SK-N-SH (cell line): Measurements from ENCODE around the gene POU2F1.
A peak's percentile ranks its signal among the peaks of the same experiment; 100 is the strongest.

Source experiments
- ELF1 ChIP-seq: IDR thresholded peaks from 2 replicates; pipeline ENCODE4 v1.4.0; 2012
- NFIC ChIP-seq: IDR thresholded peaks from 2 replicates; pipeline ENCODE4 v1.4.0; 2012; ENCODE audit warnings: borderline replicate concordance
- RFX5 ChIP-seq: IDR thresholded peaks from 2 replicates; pipeline ENCODE4 v1.6.1; 2012; ENCODE audit warnings: mild to moderate bottlenecking, improper control_type of control experiment, low read length
- RXRA ChIP-seq: IDR thresholded peaks from 2 replicates; pipeline ENCODE4 v1.4.0; 2012; ENCODE audit warnings: low read depth, mild to moderate bottlenecking, borderline replicate concordance
- SMC3 ChIP-seq: IDR thresholded peaks from 2 replicates; pipeline ENCODE4 v1.6.1; 2012; ENCODE audit warnings: low read depth, low read length, improper control_type of control experiment
- YY1 ChIP-seq: IDR thresholded peaks from 2 replicates; pipeline ENCODE4 v1.4.0; 2012; ENCODE audit warnings: low read depth, mild to moderate bottlenecking
- TF ChIP-seq, protein P1 (sequence below): fragments of 200-600 bp; sonication (generic); IDR thresholded peaks from 2 replicates; pipeline ENCODE4 v1.6.1; 2017; ENCODE audit warnings: antibody characterized with exemption, mild to moderate bottlenecking, moderate library complexity
- TF ChIP-seq, protein P2 (sequence below): IDR thresholded peaks from 2 replicates; pipeline ENCODE4 v1.4.0; 2012; ENCODE audit warnings: low read depth, borderline replicate concordance
- TF ChIP-seq, protein P3 (sequence below): IDR thresholded peaks from 2 replicates; pipeline ENCODE4 v1.6.1; 2012; ENCODE audit warnings: mild to moderate bottlenecking, low read depth, low read length, moderate library complexity
- TF ChIP-seq, protein P4 (sequence below): fragments of 150-350 bp; IDR thresholded peaks from 2 replicates; pipeline ENCODE4 v1.6.1; 2016; ENCODE audit warnings: mild to moderate bottlenecking, low read depth, low read length

DNA sequence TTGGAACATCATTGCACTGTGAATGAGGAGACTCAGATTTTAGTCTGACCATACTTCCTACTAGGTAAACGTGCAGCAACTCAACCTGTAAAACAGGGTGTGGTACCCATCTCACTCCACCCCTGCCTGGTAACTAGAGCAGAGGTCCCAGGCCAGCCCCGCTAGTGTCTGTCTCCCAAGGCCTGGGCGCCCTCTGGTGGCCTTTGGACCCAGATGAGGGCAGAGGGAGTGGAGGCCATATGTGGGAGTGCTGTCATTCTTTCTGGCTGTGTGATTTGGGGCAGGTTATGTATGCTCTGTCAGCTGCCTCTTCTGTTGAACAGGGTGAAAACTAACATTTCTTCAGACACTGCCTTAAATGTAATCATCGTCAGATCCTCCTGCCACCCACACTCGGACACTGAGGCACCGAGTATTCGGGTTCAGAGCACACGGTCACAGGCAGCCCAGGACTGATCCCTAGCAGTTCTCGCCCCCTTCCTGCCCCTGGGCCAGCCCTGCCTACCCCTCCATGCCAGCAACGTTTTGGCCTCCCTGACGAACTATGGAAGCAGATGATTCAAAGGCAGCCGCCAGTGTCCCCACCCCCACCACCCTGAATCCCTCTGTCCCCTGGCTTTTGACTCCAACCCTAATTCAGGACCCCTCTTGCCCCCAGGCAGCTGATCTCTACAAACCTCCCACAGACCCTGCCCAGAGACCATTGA is 221.6 kb downstream of the POU2F1 start:
- TF ChIP-seq, protein P1, sequence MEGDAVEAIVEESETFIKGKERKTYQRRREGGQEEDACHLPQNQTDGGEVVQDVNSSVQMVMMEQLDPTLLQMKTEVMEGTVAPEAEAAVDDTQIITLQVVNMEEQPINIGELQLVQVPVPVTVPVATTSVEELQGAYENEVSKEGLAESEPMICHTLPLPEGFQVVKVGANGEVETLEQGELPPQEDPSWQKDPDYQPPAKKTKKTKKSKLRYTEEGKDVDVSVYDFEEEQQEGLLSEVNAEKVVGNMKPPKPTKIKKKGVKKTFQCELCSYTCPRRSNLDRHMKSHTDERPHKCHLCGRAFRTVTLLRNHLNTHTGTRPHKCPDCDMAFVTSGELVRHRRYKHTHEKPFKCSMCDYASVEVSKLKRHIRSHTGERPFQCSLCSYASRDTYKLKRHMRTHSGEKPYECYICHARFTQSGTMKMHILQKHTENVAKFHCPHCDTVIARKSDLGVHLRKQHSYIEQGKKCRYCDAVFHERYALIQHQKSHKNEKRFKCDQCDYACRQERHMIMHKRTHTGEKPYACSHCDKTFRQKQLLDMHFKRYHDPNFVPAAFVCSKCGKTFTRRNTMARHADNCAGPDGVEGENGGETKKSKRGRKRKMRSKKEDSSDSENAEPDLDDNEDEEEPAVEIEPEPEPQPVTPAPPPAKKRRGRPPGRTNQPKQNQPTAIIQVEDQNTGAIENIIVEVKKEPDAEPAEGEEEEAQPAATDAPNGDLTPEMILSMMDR, result peak; percentile 89
- TF ChIP-seq RXRA, result no peak
- TF ChIP-seq, protein P2, sequence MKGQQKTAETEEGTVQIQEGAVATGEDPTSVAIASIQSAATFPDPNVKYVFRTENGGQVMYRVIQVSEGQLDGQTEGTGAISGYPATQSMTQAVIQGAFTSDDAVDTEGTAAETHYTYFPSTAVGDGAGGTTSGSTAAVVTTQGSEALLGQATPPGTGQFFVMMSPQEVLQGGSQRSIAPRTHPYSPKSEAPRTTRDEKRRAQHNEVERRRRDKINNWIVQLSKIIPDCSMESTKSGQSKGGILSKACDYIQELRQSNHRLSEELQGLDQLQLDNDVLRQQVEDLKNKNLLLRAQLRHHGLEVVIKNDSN, result no peak
- TF ChIP-seq RFX5, result no peak
- TF ChIP-seq ELF1, result no peak
- TF ChIP-seq, protein P3, sequence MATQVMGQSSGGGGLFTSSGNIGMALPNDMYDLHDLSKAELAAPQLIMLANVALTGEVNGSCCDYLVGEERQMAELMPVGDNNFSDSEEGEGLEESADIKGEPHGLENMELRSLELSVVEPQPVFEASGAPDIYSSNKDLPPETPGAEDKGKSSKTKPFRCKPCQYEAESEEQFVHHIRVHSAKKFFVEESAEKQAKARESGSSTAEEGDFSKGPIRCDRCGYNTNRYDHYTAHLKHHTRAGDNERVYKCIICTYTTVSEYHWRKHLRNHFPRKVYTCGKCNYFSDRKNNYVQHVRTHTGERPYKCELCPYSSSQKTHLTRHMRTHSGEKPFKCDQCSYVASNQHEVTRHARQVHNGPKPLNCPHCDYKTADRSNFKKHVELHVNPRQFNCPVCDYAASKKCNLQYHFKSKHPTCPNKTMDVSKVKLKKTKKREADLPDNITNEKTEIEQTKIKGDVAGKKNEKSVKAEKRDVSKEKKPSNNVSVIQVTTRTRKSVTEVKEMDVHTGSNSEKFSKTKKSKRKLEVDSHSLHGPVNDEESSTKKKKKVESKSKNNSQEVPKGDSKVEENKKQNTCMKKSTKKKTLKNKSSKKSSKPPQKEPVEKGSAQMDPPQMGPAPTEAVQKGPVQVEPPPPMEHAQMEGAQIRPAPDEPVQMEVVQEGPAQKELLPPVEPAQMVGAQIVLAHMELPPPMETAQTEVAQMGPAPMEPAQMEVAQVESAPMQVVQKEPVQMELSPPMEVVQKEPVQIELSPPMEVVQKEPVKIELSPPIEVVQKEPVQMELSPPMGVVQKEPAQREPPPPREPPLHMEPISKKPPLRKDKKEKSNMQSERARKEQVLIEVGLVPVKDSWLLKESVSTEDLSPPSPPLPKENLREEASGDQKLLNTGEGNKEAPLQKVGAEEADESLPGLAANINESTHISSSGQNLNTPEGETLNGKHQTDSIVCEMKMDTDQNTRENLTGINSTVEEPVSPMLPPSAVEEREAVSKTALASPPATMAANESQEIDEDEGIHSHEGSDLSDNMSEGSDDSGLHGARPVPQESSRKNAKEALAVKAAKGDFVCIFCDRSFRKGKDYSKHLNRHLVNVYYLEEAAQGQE, result no peak
- peak; percentile 97 for TF ChIP-seq SMC3
- no peak for TF ChIP-seq NFIC
- no peak for TF ChIP-seq YY1
- TF ChIP-seq, protein P4, sequence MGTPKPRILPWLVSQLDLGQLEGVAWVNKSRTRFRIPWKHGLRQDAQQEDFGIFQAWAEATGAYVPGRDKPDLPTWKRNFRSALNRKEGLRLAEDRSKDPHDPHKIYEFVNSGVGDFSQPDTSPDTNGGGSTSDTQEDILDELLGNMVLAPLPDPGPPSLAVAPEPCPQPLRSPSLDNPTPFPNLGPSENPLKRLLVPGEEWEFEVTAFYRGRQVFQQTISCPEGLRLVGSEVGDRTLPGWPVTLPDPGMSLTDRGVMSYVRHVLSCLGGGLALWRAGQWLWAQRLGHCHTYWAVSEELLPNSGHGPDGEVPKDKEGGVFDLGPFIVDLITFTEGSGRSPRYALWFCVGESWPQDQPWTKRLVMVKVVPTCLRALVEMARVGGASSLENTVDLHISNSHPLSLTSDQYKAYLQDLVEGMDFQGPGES, result no peak
